Activated CD4-positive, alpha-beta memory T cell treated with anti-CD3 and anti-CD28 coated beads for 36 hours (primary cell): Measurements from ENCODE around the gene AP1S2. TPM values are rescaled to one million over a fixed set of nuclear protein-coding genes. Genes with fewer than 3 reads are reported as not detected.
"Not testable (repeated sequence)": the region's sequence is repeated elsewhere in the genome, so short reads cannot be mapped to it uniquely, and the experiment has no call there.

ENCODE experiments used
- CTCF ChIA-PET: fragments of 350-600 bp; sonication (Branson Sonifier 250); formaldehyde crosslinking; loops from one replicate; lab custom pipeline; 2021; ENCODE audit warnings: antibody characterized with exemption, inconsistent platforms; lab: Charles Lee
- POLR2A ChIA-PET: fragments of 350-600 bp; sonication (Branson Sonifier 250); formaldehyde crosslinking; loops from one replicate; lab custom pipeline; 2021; ENCODE audit warnings: antibody characterized with exemption; lab: Charles Lee
- DNase-seq: peaks from one replicate; pipeline ENCODE4 v3.0.0-alpha.2; 2020
- H3K27ac Mint-ChIP-seq: one replicate; pipeline ENCODE4 v1.8.0; 2021; ENCODE audit warnings: mixed read lengths
- H3K27me3 Mint-ChIP-seq: one replicate; pipeline ENCODE4 v1.8.0; 2021; ENCODE audit warnings: mixed read lengths
- H3K36me3 Mint-ChIP-seq: one replicate; pipeline ENCODE4 v1.8.0; 2021; ENCODE audit warnings: mixed read lengths
- H3K4me1 Mint-ChIP-seq: one replicate; pipeline ENCODE4 v1.8.0; 2021; ENCODE audit warnings: low read depth, mixed read lengths
- H3K4me3 Mint-ChIP-seq: one replicate; pipeline ENCODE4 v1.8.0; 2021; ENCODE audit warnings: mild to moderate bottlenecking, mixed read lengths
- H3K9me3 Mint-ChIP-seq: one replicate; pipeline ENCODE4 v1.8.0; 2021; ENCODE audit warnings: mixed read lengths
- intact Hi-C: fragments of 100-400 bp; cut with micrococcal nuclease; formaldehyde crosslinking; loops from one replicate; pipeline ENCODE4 v1.15.1; 2023
- total RNA-seq, 2 experiments: library from RNA; stranded (reverse); gene quantifications; one replicate each; pipeline ENCODE4 v1.2.3, GENCODE V29; 2021

The AP1S2 gene
- total RNA-seq, 2 experiments from 2014 or later, result 21.4 to 29.3 TPM

GRCh38 chrX:15853586-15854079 is 980 bp downstream of the AP1S2 start:
- peaks cover 12% of the 10 kb centered on the region for H3K36me3 Mint-ChIP-seq
- no peaks in the 10 kb centered on the region for H3K9me3 Mint-ChIP-seq
- ChIA-PET POLR2A (no interaction called here), CTCF (no interaction called here)
- peak; percentile 8 for DNase-seq
- peaks cover 28% of the 10 kb centered on the region for H3K4me1 Mint-ChIP-seq
- no peaks in the 10 kb centered on the region for H3K27me3 Mint-ChIP-seq
- H3K27ac Mint-ChIP-seq, result no peak overlapping the region
- H3K4me3 Mint-ChIP-seq, result peak overlapping the region; percentile 64
- intact Hi-C loops, result loop anchor here (1.0 to 10.0 kb wide), 6 partner anchors 37 to 866 kb away; partner anchors contain the start of genes PIGA, SYAP1 and ZRSR2

DNA sequence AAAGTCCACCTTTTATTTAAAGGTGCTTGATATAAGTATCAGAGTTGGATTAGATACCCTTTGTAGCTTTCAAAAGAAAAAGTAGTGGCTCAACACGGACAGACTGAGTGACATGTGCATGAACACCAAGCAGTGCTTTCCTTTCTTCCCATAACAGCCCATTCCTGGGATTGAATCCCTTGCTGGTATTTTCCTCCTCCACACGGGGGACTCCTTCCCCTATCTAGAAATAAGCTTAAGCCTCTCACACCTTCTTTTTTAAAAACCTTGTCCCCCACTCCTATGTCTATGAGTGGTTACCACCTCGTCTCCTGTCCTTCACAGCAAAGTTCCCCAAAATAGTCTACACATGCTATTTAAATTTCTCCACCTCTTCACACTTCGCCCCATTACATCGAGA is 5.1 kb downstream of the AP1S2 start:
- CTCF ChIA-PET, result no interaction called here
- Mint-ChIP-seq H3K27ac (no peak overlapping the region), H3K4me1 (peaks cover 27% of the 10 kb centered on the region), H3K4me3 (no peak overlapping the region), H3K9me3 (no peaks in the 10 kb centered on the region), H3K27me3 (no peaks in the 10 kb centered on the region), H3K36me3 (peaks cover 20% of the 10 kb centered on the region)
- intact Hi-C loops, result no loop called here
- DNase-seq, result no peak
- POLR2A ChIA-PET, result interaction anchor here (0.6 kb wide), 1 partner anchor 621 kb away, joined by 3 read pairs; no protein-coding TSS in a partner anchor

GRCh38 chrX:15848576-15848975 is 6.0 kb downstream of the AP1S2 start:
- no peak overlapping the region for H3K27ac Mint-ChIP-seq
- H3K4me1 Mint-ChIP-seq, result peaks cover 27% of the 10 kb centered on the region
- peaks cover 20% of the 10 kb centered on the region for H3K36me3 Mint-ChIP-seq
- DNase-seq, result no peak
- no peak overlapping the region for H3K4me3 Mint-ChIP-seq
- no peaks in the 10 kb centered on the region for H3K9me3 Mint-ChIP-seq
- intact Hi-C loops, result no loop called here
- no peaks in the 10 kb centered on the region for H3K27me3 Mint-ChIP-seq
- ChIA-PET POLR2A (no interaction called here), CTCF (interaction anchor here (0.6 kb wide), 1 partner anchor 627 kb away, joined by 3 read pairs; no protein-coding TSS in a partner anchor)

DNA sequence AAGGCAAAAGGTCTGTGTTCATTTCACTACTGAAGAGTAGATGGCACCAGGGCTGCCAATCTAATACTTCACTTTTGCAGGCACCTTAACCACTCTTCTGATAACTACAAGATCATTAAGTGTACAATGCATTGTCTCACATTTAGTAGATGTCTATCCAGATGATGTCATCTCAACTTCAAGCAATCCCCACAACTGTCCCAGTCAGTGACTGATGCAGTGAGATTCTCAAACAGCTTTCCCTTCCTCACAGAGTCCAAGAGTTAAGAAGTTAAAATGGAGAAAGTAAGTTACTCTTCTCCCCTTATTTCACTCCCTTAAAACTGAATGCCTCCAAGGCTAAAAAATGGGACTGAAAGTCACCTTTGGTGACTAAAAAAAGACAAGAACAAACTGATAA is 10.7 kb downstream of the AP1S2 start:
- POLR2A ChIA-PET, result no interaction called here
- H3K4me1 Mint-ChIP-seq, result peaks cover 2% of the 10 kb centered on the region
- peaks cover 13% of the 10 kb centered on the region for H3K36me3 Mint-ChIP-seq
- intact Hi-C loops, result no loop called here
- H3K27me3 Mint-ChIP-seq, result no peaks in the 10 kb centered on the region
- CTCF ChIA-PET, result no interaction called here
- H3K4me3 Mint-ChIP-seq, result no peak overlapping the region
- no peaks in the 10 kb centered on the region for H3K9me3 Mint-ChIP-seq
- H3K27ac Mint-ChIP-seq, result no peak overlapping the region
- DNase-seq, result no peak

- Mint-ChIP-seq H3K27me3 (no peaks in the 10 kb centered on the region), H3K9me3 (no peaks in the 10 kb centered on the region)
- CTCF ChIA-PET, result no interaction called here
These were observed 12.6 kb downstream of the AP1S2 start for GRCh38 chrX:15841853-15842516.

DNA sequence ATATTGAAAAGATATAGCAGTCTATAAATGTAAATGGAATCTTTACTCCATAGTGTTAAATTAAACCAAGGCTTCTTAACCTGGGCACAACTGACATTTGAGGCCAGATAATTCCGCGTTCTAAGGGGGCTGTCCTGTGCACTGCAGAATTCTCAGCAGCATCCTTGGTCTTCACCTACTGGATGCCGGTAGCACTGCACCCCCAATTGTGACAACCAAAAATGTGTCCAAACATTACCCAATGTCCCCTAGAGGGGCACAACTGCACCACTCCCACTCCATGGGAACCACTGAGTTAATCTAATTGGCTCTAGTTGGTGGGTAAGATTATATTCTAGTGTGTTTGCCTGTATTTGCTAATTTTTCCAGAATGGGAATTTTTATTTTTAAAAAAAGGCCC is 16.6 kb downstream of the AP1S2 start:
- CTCF ChIA-PET, result no interaction called here
- Mint-ChIP-seq H3K27ac (no peak overlapping the region), H3K9me3 (no peaks in the 10 kb centered on the region), H3K36me3 (peaks cover 7% of the 10 kb centered on the region), H3K27me3 (no peaks in the 10 kb centered on the region), H3K4me1 (no peaks in the 10 kb centered on the region), H3K4me3 (no peak overlapping the region)
- DNase-seq, result peak; percentile 18
- intact Hi-C loops, result no loop called here
- POLR2A ChIA-PET, result no interaction called here

More at GRCh38 chrX:15841853-15842516, 12.6 kb downstream of the AP1S2 start:
- H3K27ac Mint-ChIP-seq, result no peak overlapping the region
- intact Hi-C loops, result no loop called here
- H3K36me3 Mint-ChIP-seq, result peaks cover 9% of the 10 kb centered on the region
- H3K4me3 Mint-ChIP-seq, result no peak overlapping the region
- H3K4me1 Mint-ChIP-seq, result no peaks in the 10 kb centered on the region
- no peak for DNase-seq
- POLR2A ChIA-PET, result no interaction called here

- no peaks in the 10 kb centered on the region for H3K27me3 Mint-ChIP-seq
- CTCF ChIA-PET, result no interaction called here
These were observed 19.6 kb downstream of the AP1S2 start for GRCh38 chrX:15834827-15835595.

GRCh38 chrX:15834053-15834452 is 20.6 kb downstream of the AP1S2 start:
- H3K9me3 Mint-ChIP-seq, result no peaks in the 10 kb centered on the region
- no peaks in the 10 kb centered on the region for H3K4me1 Mint-ChIP-seq
- H3K4me3 Mint-ChIP-seq, result no peak overlapping the region
- peak overlapping the region; percentile 23 for H3K27ac Mint-ChIP-seq
- ChIA-PET POLR2A (no interaction called here), CTCF (no interaction called here)
- no peaks in the 10 kb centered on the region for H3K27me3 Mint-ChIP-seq
- DNase-seq, result no peak
- H3K36me3 Mint-ChIP-seq, result peaks cover 2% of the 10 kb centered on the region
- intact Hi-C loops, result no loop called here

More at GRCh38 chrX:15834827-15835595, 19.6 kb downstream of the AP1S2 start:
- intact Hi-C loops, result no loop called here
- no peak overlapping the region for H3K27ac Mint-ChIP-seq
- no peaks in the 10 kb centered on the region for H3K4me1 Mint-ChIP-seq
- DNase-seq, result no peak
- peaks cover 2% of the 10 kb centered on the region for H3K36me3 Mint-ChIP-seq
- no peak overlapping the region for H3K4me3 Mint-ChIP-seq
- H3K9me3 Mint-ChIP-seq, result no peaks in the 10 kb centered on the region
- POLR2A ChIA-PET, result no interaction called here

DNA sequence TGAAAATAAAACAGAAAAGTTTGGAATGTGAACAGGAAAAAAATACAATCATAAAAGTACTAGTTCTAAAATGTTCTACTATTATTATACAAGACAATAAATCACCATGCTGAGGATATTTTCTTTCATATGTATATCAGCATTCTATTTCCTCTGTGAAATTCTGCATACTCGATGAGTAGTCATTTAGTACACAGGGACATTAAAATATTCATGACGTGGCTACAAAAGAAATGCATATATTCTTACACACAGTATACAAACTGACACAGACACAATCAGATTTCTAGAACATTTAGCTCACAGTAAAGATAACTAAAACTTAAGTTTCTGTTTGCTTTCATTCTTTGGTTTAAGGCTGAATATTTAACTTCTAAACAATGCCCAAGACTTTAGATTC is 23.3 kb downstream of the AP1S2 start:
- CTCF ChIA-PET, H3K36me3 Mint-ChIP-seq, DNase-seq, intact Hi-C loops, H3K27ac Mint-ChIP-seq, H3K4me3 Mint-ChIP-seq, H3K27me3 Mint-ChIP-seq, H3K9me3 Mint-ChIP-seq, POLR2A ChIA-PET, H3K4me1 Mint-ChIP-seq: not testable (repeated sequence)

GRCh38 chrX:15829217-15829616 is 25.4 kb downstream of the AP1S2 start:
- Mint-ChIP-seq H3K27me3 (no peaks in the 10 kb centered on the region), H3K9me3 (no peaks in the 10 kb centered on the region), H3K4me1 (no peaks in the 10 kb centered on the region), H3K36me3 (peaks cover 6% of the 10 kb centered on the region), H3K27ac (no peak overlapping the region), H3K4me3 (no peak overlapping the region)
- intact Hi-C loops, result no loop called here
- no peak for DNase-seq
- POLR2A ChIA-PET, result no interaction called here
- CTCF ChIA-PET, result interaction anchor here (0.8 kb wide), 1 partner anchor 13 kb away, joined by 4 read pairs; no protein-coding TSS in a partner anchor

DNA sequence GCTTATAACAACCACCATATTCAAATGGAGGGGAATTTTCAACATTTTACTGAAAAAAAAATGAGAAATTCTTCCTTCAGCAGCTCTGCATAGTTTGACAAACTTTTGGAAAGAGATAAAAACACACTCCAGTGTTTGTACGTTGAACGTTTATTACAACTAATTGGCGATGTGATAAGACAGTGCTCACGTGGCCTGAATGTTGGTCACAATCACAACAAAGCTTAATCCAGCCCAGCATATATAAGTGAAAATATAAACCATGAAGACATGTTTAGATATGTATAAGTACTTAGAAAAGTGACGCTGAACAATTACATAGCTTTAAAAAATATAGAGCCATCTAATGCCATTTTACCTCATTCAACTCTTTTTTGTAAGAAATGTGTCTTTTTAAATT is 28.7 kb downstream of the AP1S2 start:
- Mint-ChIP-seq H3K27ac (no peak overlapping the region), H3K4me1 (no peaks in the 10 kb centered on the region), H3K27me3 (no peaks in the 10 kb centered on the region), H3K9me3 (no peaks in the 10 kb centered on the region), H3K4me3 (no peak overlapping the region), H3K36me3 (peaks cover 18% of the 10 kb centered on the region)
- no peak for DNase-seq
- ChIA-PET POLR2A (no interaction called here), CTCF (interaction anchor here (0.7 kb wide), 1 partner anchor 488 kb away, joined by 3 read pairs; no protein-coding TSS in a partner anchor)
- intact Hi-C loops, result no loop called here

- H3K4me1 Mint-ChIP-seq, result peaks cover 11% of the 10 kb centered on the region
- intact Hi-C loops, result no loop called here
- peaks cover 30% of the 10 kb centered on the region for H3K36me3 Mint-ChIP-seq
- ChIA-PET CTCF (no interaction called here), POLR2A (no interaction called here)
- no peak overlapping the region for H3K27ac Mint-ChIP-seq
- no peak overlapping the region for H3K4me3 Mint-ChIP-seq
- no peaks in the 10 kb centered on the region for H3K9me3 Mint-ChIP-seq
- no peaks in the 10 kb centered on the region for H3K27me3 Mint-ChIP-seq
- DNase-seq, result no peak
These were observed 31.7 kb downstream of the AP1S2 start for GRCh38 chrX:15822922-15823321.
